NCI-H345 (cell line): ENCODE data around the gene OR5B3.
"Not testable (repeated sequence)": the region's sequence is repeated elsewhere in the genome, so short reads cannot be mapped to it uniquely, and the experiment has no call there.

Experiments
- DNase-seq: peaks from one replicate; lab custom pipeline; 2025; lab: John Stamatoyannopoulos, UW

OR5B3 gene

GRCh38 chr11:58406774-58407173 lies at the start of gene OR5B3:
TSS of gene OR5B3 (minus strand) at chr11:58406874. CDS start at chr11:58403409, 3,465 bp downstream.
- DNase-seq = no peak

DNA sequence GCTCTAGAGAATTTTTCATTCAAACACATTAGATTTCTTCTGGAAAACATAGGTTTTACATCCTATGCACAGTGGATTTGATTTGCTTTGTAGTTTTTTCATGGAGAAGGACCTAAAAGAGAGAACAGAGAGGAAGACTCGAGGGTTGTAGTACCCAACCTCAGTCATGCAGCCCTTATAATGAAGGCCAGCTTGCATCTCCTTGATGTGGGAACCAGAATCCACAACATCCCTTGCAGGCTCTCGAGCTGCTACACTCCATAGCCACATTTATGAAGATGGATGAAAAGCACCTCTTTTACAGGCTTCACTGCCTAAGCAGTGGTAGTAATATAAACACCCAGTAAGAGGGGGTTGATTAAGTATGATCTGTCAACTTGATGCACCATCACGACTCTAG lies 44.9 kb upstream of the OR5B3 start:
- DNase-seq = no peak

GRCh38 chr11:58446294-58446693 lies 39.6 kb upstream of the OR5B3 start:
- DNase-seq = no peak

DNA sequence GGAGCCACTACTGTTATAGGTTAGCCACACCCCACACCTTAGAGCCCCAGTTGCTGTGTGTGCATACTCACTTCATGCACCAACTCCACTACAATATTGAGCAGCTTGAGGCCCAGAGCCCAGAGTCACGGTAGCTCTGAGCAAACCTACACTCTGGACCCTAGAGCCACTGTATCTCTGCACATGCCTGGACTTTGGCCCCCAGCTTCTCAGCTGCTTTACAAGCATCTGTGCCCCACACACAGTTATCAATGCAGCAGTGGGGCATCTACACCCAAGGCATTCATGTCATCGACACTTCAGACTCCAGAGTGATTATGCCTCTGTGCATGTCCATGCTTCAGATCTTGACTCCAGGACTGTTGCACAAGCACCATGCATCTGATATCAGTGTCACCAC lies 37.6 kb upstream of the OR5B3 start:
- DNase-seq = no peak

GRCh38 chr11:58442136-58442535 lies 35.5 kb upstream of the OR5B3 start, which contains the start of gene OR5B12:
TSS of gene OR5B12 (minus strand) at chr11:58442236. CDS start at chr11:58440151, 2,085 bp downstream.
- no peak for DNase-seq

- DNase-seq = no peak
Measured at GRCh38 chr11:58438486-58438885, 31.8 kb upstream of the OR5B3 start.

- DNase-seq = no peak
Measured at GRCh38 chr11:58434217-58434616, 27.5 kb upstream of the OR5B3 start.

DNA sequence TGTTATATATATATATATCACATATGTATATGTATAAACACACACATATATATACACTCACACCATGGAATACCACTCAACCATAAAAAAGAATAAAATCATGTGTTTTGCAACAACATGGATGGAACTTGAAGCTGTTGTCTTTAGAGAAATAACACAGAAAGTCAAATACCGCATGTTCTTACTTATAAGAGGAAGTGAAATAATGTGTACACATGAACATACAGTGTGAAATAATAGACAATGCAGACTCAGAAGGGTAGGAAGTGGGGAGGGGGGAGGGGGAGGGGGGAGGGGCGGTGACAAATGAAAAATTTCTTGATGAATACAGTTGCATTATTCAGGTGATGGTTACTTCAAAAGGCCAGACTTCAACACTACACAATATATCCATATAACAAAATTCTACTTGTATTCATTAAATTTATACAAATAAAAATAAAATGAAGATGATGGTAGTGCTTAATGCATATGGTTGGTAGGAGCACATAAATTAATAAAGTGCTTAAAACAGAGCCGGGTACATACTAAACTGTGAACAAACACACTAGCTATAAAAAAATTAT lies 27.0 kb upstream of the OR5B3 start:
- DNase-seq = no peak

GRCh38 chr11:58429273-58429672 lies 22.6 kb upstream of the OR5B3 start:
- no peak for DNase-seq

- no peak for DNase-seq
Measured at GRCh38 chr11:58428021-58428420, 21.3 kb upstream of the OR5B3 start, which contains the start of gene OR5B2. TSS of gene OR5B2 (minus strand) at chr11:58428121. CDS start at chr11:58423261, 4,860 bp downstream.

- DNase-seq = not testable (repeated sequence)
Measured at GRCh38 chr11:58399622-58400021, 7.1 kb downstream of the OR5B3 start.

- no peak for DNase-seq
Measured at GRCh38 chr11:58395581-58395980, 11.1 kb downstream of the OR5B3 start.

DNA sequence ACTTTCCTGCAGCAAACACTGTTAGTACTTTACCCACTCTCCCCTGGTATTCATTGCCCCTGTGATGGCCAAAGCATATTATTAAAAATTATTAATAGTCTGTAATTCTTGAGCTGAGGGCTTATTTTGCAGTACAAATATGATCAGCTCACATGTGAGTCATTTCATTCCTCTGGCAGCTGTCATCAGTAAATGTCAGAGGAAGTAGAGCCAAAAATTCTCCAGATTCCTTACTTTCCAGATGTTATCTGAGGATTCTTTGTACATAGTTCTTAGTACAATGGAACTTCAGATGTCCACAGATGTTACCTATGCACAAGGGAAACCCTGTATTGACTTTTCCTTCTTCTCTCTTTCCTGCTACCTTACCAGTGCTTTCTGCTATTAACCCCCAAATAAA lies 12.5 kb downstream of the OR5B3 start:
- no peak for DNase-seq

- no peak for DNase-seq
Measured at GRCh38 chr11:58392746-58393145, 13.9 kb downstream of the OR5B3 start.

DNA sequence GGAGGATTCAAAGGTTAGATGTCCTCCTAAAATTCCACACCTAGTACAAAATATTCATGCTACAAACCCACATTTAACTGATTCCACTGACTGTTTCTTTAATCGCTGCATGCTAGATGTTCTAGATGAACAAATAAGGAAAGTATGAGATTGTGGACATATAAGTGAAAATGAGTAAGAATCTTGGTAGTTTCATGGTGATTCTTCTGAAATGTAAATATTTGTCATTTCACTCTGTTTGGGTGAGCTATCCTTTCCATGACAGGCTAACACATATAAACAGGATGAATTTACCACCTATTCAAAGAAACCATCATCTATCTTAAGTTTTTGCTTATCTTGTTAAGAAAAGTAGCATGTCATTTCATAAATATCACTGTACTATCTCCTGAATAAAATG lies 14.8 kb downstream of the OR5B3 start:
- no peak for DNase-seq

GRCh38 chr11:58390551-58391063 lies 16.1 kb downstream of the OR5B3 start:
- no peak for DNase-seq

DNA sequence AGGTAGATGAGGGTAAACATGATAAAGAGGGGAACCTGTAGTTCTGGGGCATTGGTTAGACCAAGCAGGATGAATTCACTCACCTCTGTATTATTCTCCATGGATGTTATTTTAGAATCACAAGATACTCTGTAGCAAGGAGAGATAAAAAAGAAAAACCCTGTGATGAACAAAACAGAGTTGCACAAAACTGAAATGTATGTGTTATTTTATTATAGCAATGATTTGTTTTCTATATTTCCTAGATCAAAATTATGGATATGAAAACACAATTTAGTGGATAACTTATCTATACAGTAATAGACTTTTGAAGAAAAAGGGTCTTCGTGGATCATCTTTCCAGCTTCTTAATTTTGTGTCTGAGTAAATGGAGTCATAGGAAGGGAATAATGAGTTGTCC lies 47.7 kb downstream of the OR5B3 start, which contains the start of gene OR5B17:
TSS of gene OR5B17 (minus strand) at position 101 of the 400 bp plus-strand sequence. CDS start at position 101, 0 bp downstream.
- DNase-seq = no peak

DNA sequence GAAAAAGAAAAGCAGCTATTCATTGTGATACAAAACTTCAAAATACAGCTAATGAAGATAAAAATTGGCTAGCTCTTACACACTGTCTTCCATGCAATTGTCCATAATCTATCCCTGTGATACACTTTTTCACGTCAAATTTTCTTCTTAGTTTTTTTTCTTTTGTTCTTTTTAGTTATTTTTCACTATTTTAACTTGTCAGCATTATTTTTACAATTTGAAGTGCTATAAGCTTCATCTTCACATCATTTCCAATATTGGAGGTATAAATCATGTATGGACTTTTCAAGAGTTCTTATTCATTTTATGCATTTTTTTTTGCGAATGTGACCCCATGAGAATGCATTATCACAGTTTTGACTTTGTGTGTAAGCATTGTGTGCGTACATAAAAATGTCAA lies 51.9 kb downstream of the OR5B3 start:
- no peak for DNase-seq
